Progenitor cell of endocrine pancreas (in vitro differentiated cells): ENCODE measurements around the gene NEK2. TPM values are rescaled to one million over a fixed set of nuclear protein-coding genes. Genes with fewer than 3 reads are reported as not detected.
"Not testable (repeated sequence)": the region's sequence is repeated elsewhere in the genome, so short reads cannot be mapped to it uniquely, and the experiment has no call there.

ENCODE experiments used
- DNase-seq: peaks from one replicate; pipeline ENCODE4 v3.0.0; 2021; ENCODE audit warnings: low spot score; ENCODE audit not compliant: unreplicated experiment
- H3K27ac Mint-ChIP-seq: 2 replicates; pipeline ENCODE4 v1.8.0; 2021; ENCODE audit warnings: mild to moderate bottlenecking, moderate library complexity, mixed read lengths
- H3K27me3 Mint-ChIP-seq: 2 replicates; pipeline ENCODE4 v1.8.0; 2021; ENCODE audit warnings: mixed read lengths
- H3K36me3 Mint-ChIP-seq: 2 replicates; pipeline ENCODE4 v1.8.0; 2022; ENCODE audit warnings: mixed read lengths; ENCODE audit not compliant: insufficient read depth
- H3K4me1 Mint-ChIP-seq: 2 replicates; pipeline ENCODE4 v1.8.0; 2021; ENCODE audit warnings: low read depth, mixed read lengths
- H3K4me3 Mint-ChIP-seq: 2 replicates; pipeline ENCODE4 v1.8.0; 2021; ENCODE audit warnings: low read depth, mild to moderate bottlenecking, moderate library complexity, mixed read lengths
- H3K9me3 Mint-ChIP-seq: 2 replicates; pipeline ENCODE4 v1.8.0; 2021; ENCODE audit warnings: low read depth, mixed read lengths
- total RNA-seq: library from RNA; stranded (reverse); gene quantifications from 2 replicates; pipeline ENCODE4 v1.2.1, GENCODE V29; 2021
- TF ChIP-seq, protein P1 (sequence below): fragments of 200-600 bp; sonication (generic); IDR thresholded peaks from one replicate; pipeline ENCODE4 v1.5.0; 2021; ENCODE audit warnings: antibody characterized with exemption, mild to moderate bottlenecking; ENCODE audit not compliant: unreplicated experiment

Gene NEK2
- total RNA-seq, 1 donor from 2014 or later = 20.8 TPM

DNA sequence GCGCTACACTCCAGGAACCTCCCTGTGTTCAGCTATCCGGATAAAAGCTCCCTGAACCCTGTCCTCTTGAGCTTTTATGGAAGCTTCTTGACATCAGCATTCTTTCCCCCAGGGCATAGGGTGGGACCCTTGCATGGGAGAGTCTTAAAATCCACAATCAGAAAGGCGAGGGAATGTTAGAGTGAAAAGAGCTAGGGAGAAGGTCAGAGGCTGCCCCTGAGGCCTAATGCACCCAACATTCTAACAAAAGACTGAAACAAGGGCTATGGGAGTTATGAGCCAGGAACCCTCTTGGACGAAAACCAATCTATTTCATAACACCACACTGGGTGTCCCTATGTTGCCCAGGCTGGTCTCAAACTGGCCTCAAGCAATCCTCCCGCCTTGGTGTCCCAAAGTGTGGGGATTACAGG is 36.7 kb downstream of the NEK2 start:
- H3K4me3 Mint-ChIP-seq = no peak overlapping the region
- TF ChIP-seq, protein P1, sequence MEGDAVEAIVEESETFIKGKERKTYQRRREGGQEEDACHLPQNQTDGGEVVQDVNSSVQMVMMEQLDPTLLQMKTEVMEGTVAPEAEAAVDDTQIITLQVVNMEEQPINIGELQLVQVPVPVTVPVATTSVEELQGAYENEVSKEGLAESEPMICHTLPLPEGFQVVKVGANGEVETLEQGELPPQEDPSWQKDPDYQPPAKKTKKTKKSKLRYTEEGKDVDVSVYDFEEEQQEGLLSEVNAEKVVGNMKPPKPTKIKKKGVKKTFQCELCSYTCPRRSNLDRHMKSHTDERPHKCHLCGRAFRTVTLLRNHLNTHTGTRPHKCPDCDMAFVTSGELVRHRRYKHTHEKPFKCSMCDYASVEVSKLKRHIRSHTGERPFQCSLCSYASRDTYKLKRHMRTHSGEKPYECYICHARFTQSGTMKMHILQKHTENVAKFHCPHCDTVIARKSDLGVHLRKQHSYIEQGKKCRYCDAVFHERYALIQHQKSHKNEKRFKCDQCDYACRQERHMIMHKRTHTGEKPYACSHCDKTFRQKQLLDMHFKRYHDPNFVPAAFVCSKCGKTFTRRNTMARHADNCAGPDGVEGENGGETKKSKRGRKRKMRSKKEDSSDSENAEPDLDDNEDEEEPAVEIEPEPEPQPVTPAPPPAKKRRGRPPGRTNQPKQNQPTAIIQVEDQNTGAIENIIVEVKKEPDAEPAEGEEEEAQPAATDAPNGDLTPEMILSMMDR = no peak
- H3K9me3 Mint-ChIP-seq = no peaks in the 10 kb centered on the region
- no peaks in the 10 kb centered on the region for H3K36me3 Mint-ChIP-seq
- H3K4me1 Mint-ChIP-seq = peaks cover 12% of the 10 kb centered on the region
- peaks cover 3% of the 10 kb centered on the region for H3K27me3 Mint-ChIP-seq
- DNase-seq = no peak
- H3K27ac Mint-ChIP-seq = no peak overlapping the region

DNA sequence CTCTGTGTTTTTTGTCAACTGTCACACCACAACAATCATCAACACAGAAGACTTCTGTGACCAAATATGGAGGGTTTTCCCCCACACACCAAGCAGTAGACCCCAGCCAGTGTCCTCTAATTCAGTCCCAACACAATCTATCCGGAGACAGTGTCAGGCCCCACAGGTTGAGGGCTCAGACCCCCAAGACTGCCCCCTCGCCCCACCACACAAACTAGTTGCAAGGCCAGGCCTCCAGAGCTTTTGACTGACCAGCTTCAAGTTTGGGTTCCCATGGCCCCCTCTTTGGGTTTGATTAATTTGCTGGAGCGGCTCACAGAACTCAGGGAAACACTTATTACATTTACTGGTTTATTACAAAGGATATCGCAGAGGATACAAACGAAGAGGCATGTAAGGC is 37.2 kb downstream of the NEK2 start:
- Mint-ChIP-seq H3K36me3 (no peaks in the 10 kb centered on the region), H3K9me3 (no peaks in the 10 kb centered on the region), H3K4me3 (no peak overlapping the region), H3K27ac (no peak overlapping the region), H3K4me1 (peaks cover 8% of the 10 kb centered on the region), H3K27me3 (peaks cover 7% of the 10 kb centered on the region)
- DNase-seq = no peak
- TF ChIP-seq, protein P1 = no peak

DNA sequence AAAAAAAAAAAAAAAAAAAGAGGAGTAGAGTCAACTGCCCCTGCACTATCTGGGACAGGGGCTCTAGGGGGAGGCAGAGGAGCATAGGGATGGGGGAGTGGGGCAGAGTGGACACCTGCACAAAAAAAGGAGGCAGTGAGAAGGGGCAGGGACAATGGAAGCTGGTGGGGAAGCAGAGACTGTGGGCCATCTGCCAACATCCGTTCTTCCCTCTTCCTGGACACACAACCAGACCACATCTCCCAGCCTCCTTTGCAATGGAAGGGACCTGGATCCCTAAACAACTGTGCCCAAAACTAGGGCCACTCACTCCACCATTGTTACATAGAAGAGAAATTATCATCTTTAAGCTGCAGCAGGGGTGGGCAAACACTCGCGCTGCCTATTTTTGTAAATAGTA is 38.4 kb downstream of the NEK2 start:
- Mint-ChIP-seq H3K36me3 (no peaks in the 10 kb centered on the region), H3K4me1 (peaks cover 7% of the 10 kb centered on the region), H3K9me3 (no peaks in the 10 kb centered on the region), H3K27ac (no peak overlapping the region), H3K4me3 (no peak overlapping the region), H3K27me3 (peaks cover 7% of the 10 kb centered on the region)
- TF ChIP-seq, protein P1 = no peak
- DNase-seq = no peak

DNA sequence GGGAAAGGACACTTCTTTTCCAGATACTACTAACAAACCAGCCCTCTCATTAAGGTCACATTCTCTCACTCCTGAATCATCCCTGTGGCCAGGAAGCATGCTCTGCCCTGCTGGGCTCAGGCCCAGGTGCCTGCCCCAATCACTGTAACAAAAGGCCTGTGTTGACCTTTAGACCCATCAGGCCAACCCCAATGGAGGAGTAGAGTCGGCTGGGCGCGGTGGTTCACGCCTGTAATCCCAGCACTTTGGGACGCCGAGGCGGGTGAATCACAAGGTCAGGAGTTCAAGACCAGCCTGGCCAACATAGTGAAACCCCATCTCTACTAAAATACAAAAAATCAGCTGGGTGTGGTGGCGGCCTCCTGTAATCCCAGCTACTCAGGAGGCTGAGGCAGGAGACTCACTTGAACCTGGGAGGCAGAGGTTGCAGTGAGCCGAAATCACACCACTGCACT is 38.8 kb downstream of the NEK2 start:
- not testable (repeated sequence) for H3K27ac Mint-ChIP-seq, H3K27me3 Mint-ChIP-seq, DNase-seq, H3K36me3 Mint-ChIP-seq, H3K4me3 Mint-ChIP-seq, H3K9me3 Mint-ChIP-seq, H3K4me1 Mint-ChIP-seq

DNA sequence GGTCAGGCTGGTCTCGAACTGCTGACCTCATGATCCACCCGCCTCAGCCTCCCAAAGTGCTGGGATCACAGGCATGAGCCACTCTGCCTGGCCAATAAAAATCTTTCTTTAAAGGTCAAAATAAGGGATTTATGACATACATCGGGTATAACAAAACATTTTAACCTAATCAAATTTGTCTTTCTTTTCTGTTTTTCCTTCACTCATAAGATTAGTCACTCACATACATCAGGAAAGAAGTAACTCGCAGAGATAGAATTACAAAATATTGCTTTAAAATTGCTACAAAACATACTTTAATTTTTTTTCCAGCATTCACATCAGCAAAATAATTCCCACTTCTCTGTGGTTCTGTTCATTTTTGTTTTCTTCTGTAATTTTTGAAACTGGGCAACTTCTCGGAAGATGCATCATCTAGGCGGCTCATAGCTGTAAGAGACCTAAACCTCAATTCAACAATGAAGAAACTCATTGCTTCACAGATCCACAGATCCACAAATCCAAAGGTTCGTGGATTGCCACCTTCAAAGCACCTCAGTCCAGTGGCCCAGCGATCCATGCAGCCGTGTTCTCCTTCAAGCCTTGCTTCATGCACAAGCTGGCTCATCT is 39.7 kb downstream of the NEK2 start:
- Mint-ChIP-seq H3K4me1 (peaks cover 7% of the 10 kb centered on the region), H3K36me3 (no peaks in the 10 kb centered on the region), H3K9me3 (no peaks in the 10 kb centered on the region), H3K27ac (no peak overlapping the region), H3K4me3 (no peak overlapping the region), H3K27me3 (peaks cover 7% of the 10 kb centered on the region)
- no peak for DNase-seq
- TF ChIP-seq, protein P1 = no peak

DNA sequence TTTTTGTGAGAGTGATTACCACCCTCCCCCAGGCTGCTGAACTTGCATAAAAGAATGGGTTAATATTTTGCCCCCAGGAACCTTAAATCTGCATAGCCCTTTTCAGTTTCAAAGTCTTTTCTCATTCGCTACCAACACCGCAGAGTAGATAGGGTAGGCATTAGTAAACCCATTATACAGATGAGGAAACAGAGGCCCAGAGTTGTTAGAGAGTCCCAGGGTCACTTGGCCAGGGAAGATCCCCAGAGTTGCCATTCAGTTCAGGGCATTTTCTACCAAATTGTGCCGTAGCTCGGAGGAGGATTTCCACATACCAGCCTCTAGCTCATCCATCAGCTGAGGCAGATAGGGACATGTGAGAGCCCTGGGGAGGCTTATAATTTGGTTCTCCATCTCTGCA is 40.5 kb downstream of the NEK2 start:
- Mint-ChIP-seq H3K9me3 (no peaks in the 10 kb centered on the region), H3K4me1 (peaks cover 2% of the 10 kb centered on the region), H3K27me3 (peaks cover 11% of the 10 kb centered on the region), H3K27ac (no peak overlapping the region), H3K4me3 (no peak overlapping the region), H3K36me3 (no peaks in the 10 kb centered on the region)
- DNase-seq = no peak
- TF ChIP-seq, protein P1 = no peak
